A549 (cell line): ENCODE data around the gene NGRN. TPM values are rescaled to one million over a fixed set of nuclear protein-coding genes. Genes with fewer than 3 reads are reported as not detected.

Experiments used
- ATAC-seq, 2 experiments: fragments of 200-7000 bp in 1 of 2; fragments of >200 bp in 1 of 2; cut with Nextera tagmentation in 1 of 2; cut with Tn5 transposase in 1 of 2; 3 replicates each; pipeline versions ENCODE4 v1.8.0 to v1.9.1; 2018 to 2020; ENCODE audit warnings: mild to moderate bottlenecking in 1 of 2, moderate library complexity in 1 of 2
- CTCF ChIA-PET: fragments of 300-600 bp; sonication (Branson Sonifier 250); formaldehyde crosslinking; extraction: SDS; loops from one replicate; lab custom pipeline; 2021; ENCODE audit warnings: antibody characterized with exemption, inconsistent platforms; lab: Yijun Ruan, JAX
- POLR2A ChIA-PET: fragments of 350-600 bp; formaldehyde crosslinking; extraction: SDS; loops from one replicate; lab custom pipeline; 2021; ENCODE audit warnings: antibody characterized with exemption, inconsistent platforms; lab: Yijun Ruan, JAX
- DNase-seq, 2 experiments: peaks; one replicate each; pipeline versions ENCODE4 v3.0.0 to v3.0.0-alpha.2; 2011 to 2016; ENCODE audit warnings: low read depth in 1 of 2, low spot score in 1 of 2
- FAIRE-seq: peaks from 2 replicates; lab custom pipeline; 2011; peaks lifted over from hg19 to GRCh38; lab: Jason Lieb, UNC
- H3K27ac ChIP-seq, 2 experiments: fragments of >200 bp; sonication (Bioruptor Twin); formaldehyde crosslinking; 3 replicates each; pipeline ENCODE4 v1.5.1; 2016 to 2017
- H3K4me1 ChIP-seq: fragments of >200 bp; sonication (Bioruptor Twin); formaldehyde crosslinking; 3 replicates; pipeline ENCODE4 v1.6.1; 2016
- H3K4me2 ChIP-seq: fragments of >200 bp; sonication (Bioruptor Twin); formaldehyde crosslinking; 3 replicates; pipeline ENCODE4 v1.6.1; 2016
- H3K4me3 ChIP-seq: fragments of >200 bp; sonication (Bioruptor Twin); formaldehyde crosslinking; 3 replicates; pipeline ENCODE4 v1.5.1; 2016
- H3K9me3 ChIP-seq: fragments of >200 bp; sonication (Bioruptor Twin); formaldehyde crosslinking; 3 replicates; pipeline ENCODE4 v1.6.1; 2016
- BHLHE40 ChIP-seq: IDR thresholded peaks from 2 replicates; pipeline ENCODE4 v1.6.1; 2012; ENCODE audit warnings: low read depth, low read length, inconsistent platforms
- CBX8 ChIP-seq: fragments of 200-600 bp; sonication (generic); IDR thresholded peaks from 2 replicates; pipeline ENCODE4 v1.6.1; 2016
- CHD2 ChIP-seq: fragments of 150-350 bp; IDR thresholded peaks from 2 replicates; pipeline ENCODE4 v1.6.1; 2014; ENCODE audit warnings: low read length; ENCODE audit not compliant: partially characterized antibody
- EHMT2 ChIP-seq: fragments of 200-600 bp; sonication (generic); IDR thresholded peaks from 2 replicates; pipeline ENCODE4 v1.6.1; 2016; ENCODE audit warnings: antibody characterized with exemption, low read depth, mild to moderate bottlenecking, moderate library complexity
- ESRRA ChIP-seq: fragments of 150-350 bp; IDR thresholded peaks from 2 replicates; pipeline ENCODE4 v1.6.1; 2014; ENCODE audit warnings: mild to moderate bottlenecking, low read length, borderline replicate concordance
- FOSB ChIP-seq: fragments of 250-450 bp; sonication (Bioruptor Pico); IDR thresholded peaks from 2 replicates; pipeline ENCODE4 v1.5.0; 2020; ENCODE audit warnings: mild to moderate bottlenecking, moderate library complexity
- FOSL2 ChIP-seq, 2 experiments: fragments of 450-650 bp in 1 of 2; fragments of >200 bp in 1 of 2; sonication (Bioruptor Twin) in 1 of 2; formaldehyde crosslinking; IDR thresholded peaks; 2 replicates each; pipeline versions ENCODE4 v1.5.0 to v1.6.1; 2016 to 2020; ENCODE audit warnings: mild to moderate bottlenecking in 1 of 2, moderate library complexity in 1 of 2
- FOXS1 ChIP-seq: fragments of 250-450 bp; sonication (Bioruptor Pico); IDR thresholded peaks from 2 replicates; pipeline ENCODE4 v1.5.0; 2020; ENCODE audit warnings: mild to moderate bottlenecking, moderate library complexity
- GATA3 ChIP-seq: IDR thresholded peaks from 2 replicates; pipeline ENCODE4 v1.6.1; 2012; ENCODE audit warnings: borderline replicate concordance
- HEYL ChIP-seq: fragments of 250-450 bp; sonication (Bioruptor Pico); IDR thresholded peaks from 2 replicates; pipeline ENCODE4 v1.8.0; 2021; ENCODE audit warnings: mild to moderate bottlenecking, moderate library complexity
- HOXA7 ChIP-seq: fragments of 250-450 bp; sonication (Bioruptor Pico); IDR thresholded peaks from 2 replicates; pipeline ENCODE4 v1.5.0; 2020; ENCODE audit warnings: mild to moderate bottlenecking, moderate library complexity
- JUNB ChIP-seq: fragments of >200 bp; sonication (Bioruptor Twin); formaldehyde crosslinking; IDR thresholded peaks from 2 replicates; pipeline ENCODE4 v1.6.1; 2016
- KDM1A ChIP-seq: fragments of 200-600 bp; sonication (generic); IDR thresholded peaks from 2 replicates; pipeline ENCODE4 v1.6.1; 2016; ENCODE audit warnings: low read depth, mild to moderate bottlenecking
- KDM5A ChIP-seq: fragments of 200-600 bp; sonication (generic); IDR thresholded peaks from 2 replicates; pipeline ENCODE4 v1.6.1; 2016; ENCODE audit warnings: antibody characterized with exemption, mild to moderate bottlenecking
- MAFK ChIP-seq: fragments of 450-650 bp; IDR thresholded peaks from 2 replicates; pipeline ENCODE4 v1.6.1; 2014; ENCODE audit not compliant: partially characterized antibody
- MAZ ChIP-seq: fragments of 150-350 bp; IDR thresholded peaks from 2 replicates; pipeline ENCODE4 v1.6.1; 2014; ENCODE audit warnings: antibody characterized with exemption, low read depth, low read length, borderline replicate concordance
- NFE2L2 ChIP-seq: fragments of 150-350 bp; conservative IDR thresholded peaks from 2 replicates; pipeline ENCODE4 v1.6.1; 2014; ENCODE audit warnings: low read length
- POLR2A ChIP-seq: IDR thresholded peaks from 2 replicates; pipeline ENCODE4 v1.6.1; 2012; ENCODE audit warnings: mild to moderate bottlenecking, low read length
- RAD21 ChIP-seq, 2 experiments: fragments of >200 bp in 1 of 2; sonication (Bioruptor Twin) in 1 of 2; formaldehyde crosslinking in 1 of 2; IDR thresholded peaks in 1 of 2; conservative IDR thresholded peaks in 1 of 2; 2 replicates in 1 of 2; 3 replicates in 1 of 2; pipeline ENCODE4 v1.6.1; 2012 to 2018; ENCODE audit warnings: inconsistent platforms in 1 of 2
- RCOR1 ChIP-seq: fragments of 150-350 bp; IDR thresholded peaks from 2 replicates; pipeline ENCODE4 v1.6.1; 2014; ENCODE audit warnings: antibody characterized with exemption, low read length, low read depth
- RFX5 ChIP-seq: fragments of 450-650 bp; IDR thresholded peaks from 2 replicates; pipeline ENCODE4 v1.7.1; 2014; ENCODE audit warnings: antibody characterized with exemption, mild to moderate bottlenecking, moderate library complexity
- RNF2 ChIP-seq: fragments of 200-600 bp; sonication (generic); IDR thresholded peaks from 2 replicates; pipeline ENCODE4 v1.6.1; 2016; ENCODE audit warnings: low read depth, mild to moderate bottlenecking, antibody characterized with exemption, moderate library complexity, borderline replicate concordance
- SMC3 ChIP-seq: fragments of >200 bp; sonication (Bioruptor Twin); formaldehyde crosslinking; IDR thresholded peaks from 3 replicates; pipeline ENCODE4 v1.6.1; 2018; ENCODE audit warnings: inconsistent platforms
- ZSCAN20 ChIP-seq: fragments of 250-450 bp; sonication (Bioruptor Pico); IDR thresholded peaks from 2 replicates; pipeline ENCODE4 v1.8.0; 2022; ENCODE audit warnings: mild to moderate bottlenecking, moderate library complexity
- WGBS: methylation state at CpG from one replicate; pipeline ENCODE4 v1.1.6; 2017; ENCODE audit errors: missing lambda C conversion rate; 5-methylcytosine and 5-hydroxymethylcytosine counted together
- polyA plus RNA-seq, 4 experiments: library from polyadenylated mRNA; depleted of rRNA in 3 of 4; stranded (reverse); fragments of >200 nt; fragmentation: RNase III in 1 of 4; extraction: RNeasy Plus Mini Kit Qiagen cat#74134 plus additional on column Dnase treatment in 1 of 4; gene quantifications; 2 replicates in 3 of 4; 3 replicates in 1 of 4; pipeline ENCODE4 v1.2.3, GENCODE V29; 2011 to 2017
- TF ChIP-seq, protein P1 (sequence below): IDR thresholded peaks from 2 replicates; pipeline ENCODE4 v1.6.1; 2012
- TF ChIP-seq, protein P2 (sequence below): fragments of >200 bp; sonication (Bioruptor Twin); formaldehyde crosslinking; IDR thresholded peaks from 3 replicates; pipeline ENCODE4 v1.5.1; 2016
- TF ChIP-seq, protein P3 (sequence below): fragments of 450-650 bp; IDR thresholded peaks from 2 replicates; pipeline ENCODE4 v1.6.1; 2014; ENCODE audit warnings: antibody characterized with exemption

NGRN gene
- polyA plus RNA-seq, 2 of the 4 experiments (the other 2 are of a cell fraction): 83.2 to 159 TPM

DNA sequence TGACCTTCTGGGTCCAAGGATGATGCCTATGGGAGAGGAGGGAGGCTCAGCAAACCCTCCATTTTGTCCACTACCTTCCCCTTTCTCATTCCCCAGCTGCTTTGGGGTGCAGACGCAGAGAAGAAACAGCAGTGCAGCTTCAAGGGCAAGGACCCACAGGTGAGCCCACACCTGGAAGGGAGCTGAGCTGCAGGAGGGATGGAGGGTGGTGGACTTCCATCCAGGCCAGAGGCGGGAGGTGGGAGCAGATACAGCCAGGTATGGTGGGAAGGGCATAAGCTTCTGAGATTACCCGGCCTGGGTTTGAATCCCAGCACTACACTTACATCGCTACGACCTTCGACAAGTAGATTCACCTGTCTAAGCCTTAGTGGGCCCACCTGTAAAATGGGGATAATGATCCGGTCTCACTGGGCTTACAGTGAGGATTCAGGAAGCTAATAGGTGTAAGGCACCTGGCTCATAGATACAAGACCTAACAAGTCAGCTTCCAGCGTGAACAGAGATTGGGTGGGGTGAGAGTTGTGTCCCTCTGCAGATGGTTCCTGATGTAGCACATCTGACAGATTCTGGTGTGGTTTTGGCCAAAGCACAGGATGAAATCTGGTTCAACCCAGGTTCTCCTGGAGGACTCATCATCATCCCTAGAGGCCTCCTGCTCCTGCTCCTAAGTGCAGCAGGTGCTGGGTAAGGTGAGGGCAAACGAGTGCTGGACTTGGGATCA lies 47.6 kb upstream of the NGRN start:
- no peak for DNase-seq
- Histone ChIP-seq H3K4me3 (no peak overlapping the region), H3K27ac (0 out of 6 replicates have a peak overlapping the region, but pooled peaks of 1 of the 2 experiments have one; percentile 6), H3K4me2 (no peak overlapping the region), H3K4me1 (peaks cover 45% of the 10 kb centered on the region), H3K9me3 (no peaks in the 10 kb centered on the region)
- ATAC-seq: no peak
- ChIA-PET CTCF (interaction anchor here (0.7 to 36.4 kb wide), 10 partner anchors 13 to 132 kb away, joined by 3 to 732 read pairs (median 36); partner anchors contain the start of genes CIB1, GDPGP1 and SEMA4B), POLR2A (interaction anchor here (1.1 kb wide), 1 partner anchor 16 kb away, joined by 4 read pairs; the partner anchor contains the start of genes CIB1 and GDPGP1)
- no peak for FAIRE-seq
- 79% methylated on average over 9 of the region's 9 CpGs for WGBS
- TF ChIP-seq HEYL (CRISPR knock-in tag) (no peak), FOSB (CRISPR knock-in tag) (no peak), GATA3 (no peak), CHD2 (no peak), RCOR1 (no peak), ZSCAN20 (CRISPR knock-in tag) (no peak), NFE2L2 (no peak), RFX5 (no peak)

DNA sequence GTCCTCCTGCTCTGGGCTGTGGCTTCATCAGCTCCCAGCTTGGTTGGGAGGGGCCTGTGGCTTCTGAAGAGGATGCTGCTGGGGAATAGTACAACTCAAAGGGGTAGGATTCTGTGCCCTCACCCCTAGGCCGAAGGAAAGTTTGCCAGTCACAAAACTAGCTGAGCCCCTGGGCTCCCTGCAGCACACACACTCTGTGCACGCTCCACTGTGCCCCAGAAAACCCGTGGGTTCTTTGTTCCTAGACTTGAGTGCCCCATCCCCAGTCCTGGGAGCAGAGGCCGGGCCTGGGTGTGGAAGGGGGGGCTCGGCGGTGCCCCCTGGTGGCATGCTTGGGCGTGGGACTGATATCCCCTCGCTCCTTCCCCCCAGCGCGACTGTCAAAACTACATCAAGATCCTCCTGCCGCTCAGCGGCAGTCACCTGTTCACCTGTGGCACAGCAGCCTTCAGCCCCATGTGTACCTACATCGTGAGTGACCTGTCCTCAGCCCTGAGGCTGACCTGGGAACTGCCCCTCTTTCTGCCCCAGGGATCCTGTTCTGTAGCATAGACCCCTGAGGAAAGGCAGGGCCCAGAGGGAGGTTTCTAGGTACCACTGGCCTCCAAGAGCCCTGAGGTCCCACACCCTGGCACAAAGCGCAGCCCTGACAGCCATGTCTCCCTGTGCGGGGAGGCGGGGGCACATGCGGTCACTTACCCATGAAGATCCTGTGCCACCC lies 45.9 kb upstream of the NGRN start:
- CTCF ChIA-PET: interaction anchor here (0.5 to 36.4 kb wide), 13 partner anchors 12 to 479 kb away, joined by 3 to 732 read pairs (median 3); partner anchors contain the start of genes CIB1, GDPGP1, SEMA4B and TTLL13
- ATAC-seq: peak; percentile 71 to 82; a peak in 5 of 6 replicates
- POLR2A ChIA-PET: no interaction called here
- peak overlapping the region; percentile 38 to 68; a peak in 4 of 6 replicates for H3K27ac ChIP-seq
- no peak overlapping the region for H3K4me2 ChIP-seq
- H3K4me3 ChIP-seq: no peak overlapping the region
- WGBS: 64% methylated on average over 17 of the region's 17 CpGs
- FAIRE-seq: no peak
- DNase-seq: peak in 1 of 2 experiments; percentile 89
- peaks cover 28% of the 10 kb centered on the region for H3K4me1 ChIP-seq
- no peaks in the 10 kb centered on the region for H3K9me3 ChIP-seq
- TF ChIP-seq RNF2: no peak
- TF ChIP-seq MAFK: no peak
- no peak for TF ChIP-seq FOXS1 (CRISPR knock-in tag)
- TF ChIP-seq KDM1A: no peak
- TF ChIP-seq FOSL2 (IDR thresholded peaks at IDR 0.05): no peak
- no peak for TF ChIP-seq FOSL2 (CRISPR knock-in tag; IDR thresholded peaks at IDR 0.05)
- peak; percentile 71 to 73 for TF ChIP-seq RAD21 (conservative IDR thresholded peaks at IDR 0.05 in 1 of 2, IDR thresholded peaks at IDR 0.05 in 1 of 2)
- no peak for TF ChIP-seq CBX8
- TF ChIP-seq BHLHE40: no peak
- no peak for TF ChIP-seq EHMT2
- TF ChIP-seq ESRRA: no peak
- no peak for TF ChIP-seq POLR2A
- TF ChIP-seq, protein P1, sequence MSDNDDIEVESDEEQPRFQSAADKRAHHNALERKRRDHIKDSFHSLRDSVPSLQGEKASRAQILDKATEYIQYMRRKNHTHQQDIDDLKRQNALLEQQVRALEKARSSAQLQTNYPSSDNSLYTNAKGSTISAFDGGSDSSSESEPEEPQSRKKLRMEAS: 0 out of 2 replicates have a peak, but pooled peaks have one; percentile 26
- no peak for TF ChIP-seq JUNB
- TF ChIP-seq, protein P2, sequence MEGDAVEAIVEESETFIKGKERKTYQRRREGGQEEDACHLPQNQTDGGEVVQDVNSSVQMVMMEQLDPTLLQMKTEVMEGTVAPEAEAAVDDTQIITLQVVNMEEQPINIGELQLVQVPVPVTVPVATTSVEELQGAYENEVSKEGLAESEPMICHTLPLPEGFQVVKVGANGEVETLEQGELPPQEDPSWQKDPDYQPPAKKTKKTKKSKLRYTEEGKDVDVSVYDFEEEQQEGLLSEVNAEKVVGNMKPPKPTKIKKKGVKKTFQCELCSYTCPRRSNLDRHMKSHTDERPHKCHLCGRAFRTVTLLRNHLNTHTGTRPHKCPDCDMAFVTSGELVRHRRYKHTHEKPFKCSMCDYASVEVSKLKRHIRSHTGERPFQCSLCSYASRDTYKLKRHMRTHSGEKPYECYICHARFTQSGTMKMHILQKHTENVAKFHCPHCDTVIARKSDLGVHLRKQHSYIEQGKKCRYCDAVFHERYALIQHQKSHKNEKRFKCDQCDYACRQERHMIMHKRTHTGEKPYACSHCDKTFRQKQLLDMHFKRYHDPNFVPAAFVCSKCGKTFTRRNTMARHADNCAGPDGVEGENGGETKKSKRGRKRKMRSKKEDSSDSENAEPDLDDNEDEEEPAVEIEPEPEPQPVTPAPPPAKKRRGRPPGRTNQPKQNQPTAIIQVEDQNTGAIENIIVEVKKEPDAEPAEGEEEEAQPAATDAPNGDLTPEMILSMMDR: peak; percentile 75
- peak; percentile 92 for TF ChIP-seq SMC3
- TF ChIP-seq, protein P3, sequence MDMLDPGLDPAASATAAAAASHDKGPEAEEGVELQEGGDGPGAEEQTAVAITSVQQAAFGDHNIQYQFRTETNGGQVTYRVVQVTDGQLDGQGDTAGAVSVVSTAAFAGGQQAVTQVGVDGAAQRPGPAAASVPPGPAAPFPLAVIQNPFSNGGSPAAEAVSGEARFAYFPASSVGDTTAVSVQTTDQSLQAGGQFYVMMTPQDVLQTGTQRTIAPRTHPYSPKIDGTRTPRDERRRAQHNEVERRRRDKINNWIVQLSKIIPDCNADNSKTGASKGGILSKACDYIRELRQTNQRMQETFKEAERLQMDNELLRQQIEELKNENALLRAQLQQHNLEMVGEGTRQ: no peak
- TF ChIP-seq KDM5A: no peak
- TF ChIP-seq MAZ: 0 out of 2 replicates have a peak, but pooled peaks have one; percentile 28
- no peak for TF ChIP-seq HOXA7
